ENCODE results near the gene PLPP3. TPM values are rescaled to one million over a fixed set of nuclear protein-coding genes. Genes with fewer than 3 reads are reported as not detected.

Gene PLPP3
- total RNA-seq, 1 experiment from 2014 or later = 26.7 TPM

GRCh38 chr1:56576880-56577405, 2.4 kb downstream of the PLPP3 start:
- H3K27me3 Mint-ChIP-seq (ENCODE audit: low read depth) = no peaks in the 10 kb centered on the region; the same call in none of the 2 replicates
- H3K4me1 Mint-ChIP-seq = peaks cover 66 to 74% of the 10 kb centered on the region in 2 experiments
- Histone ChIP-seq H3K79me2 (ENCODE audit: insufficient read depth, low read length) (peaks cover 51% of the 10 kb centered on the region), H2AFZ (ENCODE audit: low read length) (no peak overlapping the region), H3T11ph (ENCODE audit: low read length) (no peak overlapping the region), H3K27ac (ENCODE audit: insufficient read length, low read depth, low read length) (peak overlapping the region; percentile 1), H3K23ac (ENCODE audit: insufficient read length, low read depth, low read length) (no peak overlapping the region), H4K5ac (ENCODE audit: insufficient read length, low read depth, low read length) (no peak overlapping the region), H3K79me1 (ENCODE audit: insufficient read depth, low read depth, low read length, poor library complexity, severe bottlenecking) (no peaks in the 10 kb centered on the region), H2AK5ac (ENCODE audit: insufficient read length, low read length) (no peak overlapping the region), H3K27me3 (ENCODE audit: insufficient read depth, low read length) (no peaks in the 10 kb centered on the region), H3K14ac (ENCODE audit: insufficient read depth, low read length) (no peak overlapping the region), H4K20me1 (ENCODE audit: control insufficient read depth, insufficient read depth, insufficient read length) (no peaks in the 10 kb centered on the region), H3K4me1 (ENCODE audit: insufficient read depth, low read length) (peaks cover 6% of the 10 kb centered on the region; the same call in 1 of the 2 replicates), H3K18ac (ENCODE audit: insufficient read length, low read depth, low read length) (no peak overlapping the region), H3K4me2 (ENCODE audit: insufficient read depth, insufficient read length, low read length) (peak overlapping the region; percentile 74), H4K91ac (ENCODE audit: insufficient read length, low read depth, low read length) (no peak overlapping the region), H2BK12ac (ENCODE audit: insufficient read length, low read depth, low read length) (no peak overlapping the region), H3K56ac (ENCODE audit: insufficient read length, low read depth, low read length) (no peak overlapping the region), H2BK5ac (ENCODE audit: insufficient read length, low read length) (no peak overlapping the region), H2BK20ac (ENCODE audit: low read depth, low read length, poor library complexity, severe bottlenecking) (no peak overlapping the region), H3K4ac (ENCODE audit: low read depth, low read length) (no peak overlapping the region), H2BK120ac (ENCODE audit: low read depth, low read length, poor library complexity, severe bottlenecking) (no peak overlapping the region), H4K8ac (replicated peaks; ENCODE audit: insufficient read length, low read depth, low read length) (no peak overlapping the region), H3K9me3 (ENCODE audit: control insufficient read depth, low read depth, low read length) (no peaks in the 10 kb centered on the region), H2BK15ac (ENCODE audit: low read depth, low read length) (no peak overlapping the region), H3K23me2 (ENCODE audit: insufficient read length, low read depth, low read length, poor library complexity, severe bottlenecking) (peaks cover 9% of the 10 kb centered on the region), H3K9ac (ENCODE audit: extremely low read depth, insufficient read length, low read length) (peak overlapping the region; percentile 8)
- peak; percentile 38 for DNase-seq
- no peaks in the 10 kb centered on the region; a peak in 1 of 5 replicates for H3K9me3 Mint-ChIP-seq
- peak overlapping the region; percentile 94 to 97 for H3K4me3 Mint-ChIP-seq
- no CpG with 5 or more reads among the region's 1 CpG for WGBS (ENCODE audit: extremely low coverage, insufficient read length, low lambda C conversion rate)
- H3K27ac Mint-ChIP-seq = peak overlapping the region in 2 of 3 experiments; percentile 80 to 87; a peak in 6 of 7 replicates
- H3K36me3 Mint-ChIP-seq (ENCODE audit: insufficient read depth in 1 of 3, low read depth in 3 of 3) = peaks cover 0 to 9% (median 8%) of the 10 kb centered on the region in 3 experiments; a peak in 4 of 7 replicates
- TF ChIP-seq, protein P1, sequence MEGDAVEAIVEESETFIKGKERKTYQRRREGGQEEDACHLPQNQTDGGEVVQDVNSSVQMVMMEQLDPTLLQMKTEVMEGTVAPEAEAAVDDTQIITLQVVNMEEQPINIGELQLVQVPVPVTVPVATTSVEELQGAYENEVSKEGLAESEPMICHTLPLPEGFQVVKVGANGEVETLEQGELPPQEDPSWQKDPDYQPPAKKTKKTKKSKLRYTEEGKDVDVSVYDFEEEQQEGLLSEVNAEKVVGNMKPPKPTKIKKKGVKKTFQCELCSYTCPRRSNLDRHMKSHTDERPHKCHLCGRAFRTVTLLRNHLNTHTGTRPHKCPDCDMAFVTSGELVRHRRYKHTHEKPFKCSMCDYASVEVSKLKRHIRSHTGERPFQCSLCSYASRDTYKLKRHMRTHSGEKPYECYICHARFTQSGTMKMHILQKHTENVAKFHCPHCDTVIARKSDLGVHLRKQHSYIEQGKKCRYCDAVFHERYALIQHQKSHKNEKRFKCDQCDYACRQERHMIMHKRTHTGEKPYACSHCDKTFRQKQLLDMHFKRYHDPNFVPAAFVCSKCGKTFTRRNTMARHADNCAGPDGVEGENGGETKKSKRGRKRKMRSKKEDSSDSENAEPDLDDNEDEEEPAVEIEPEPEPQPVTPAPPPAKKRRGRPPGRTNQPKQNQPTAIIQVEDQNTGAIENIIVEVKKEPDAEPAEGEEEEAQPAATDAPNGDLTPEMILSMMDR (conservative IDR thresholded peaks at IDR 0.05) = peak; percentile 50; the same call in 2 of the 3 replicates

All from H9 (cell line).